GM19193 (cell line): ENCODE measurements around the gene BAIAP2L1.

Experiments used
- POLR2A ChIP-seq: IDR thresholded peaks from 4 replicates; pipeline ENCODE4 v1.6.1; 2011; ENCODE audit not compliant: insufficient read depth, insufficient read length; ENCODE audit errors: extremely low read depth

The BAIAP2L1 gene

DNA sequence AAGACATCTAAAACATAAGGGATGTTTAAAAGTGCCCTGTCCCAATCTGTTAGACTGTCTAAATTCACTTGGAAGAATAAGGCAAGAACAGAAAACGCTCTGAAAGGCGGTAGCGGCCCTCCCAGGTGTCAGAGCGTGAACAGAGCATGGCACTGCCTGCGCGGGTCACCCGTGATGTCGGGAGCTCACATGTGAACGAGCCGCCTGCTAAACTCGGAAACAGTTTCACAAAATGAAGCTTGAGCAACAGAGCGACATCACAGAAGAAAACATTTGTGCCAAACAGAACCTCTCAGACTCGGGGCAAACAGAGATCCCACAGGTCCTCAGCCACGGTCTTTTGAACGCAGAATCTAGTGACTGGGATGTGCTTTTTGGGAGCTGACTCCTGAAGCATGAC, 106.6 kb downstream of the BAIAP2L1 start:
- TF ChIP-seq POLR2A, result no peak

DNA sequence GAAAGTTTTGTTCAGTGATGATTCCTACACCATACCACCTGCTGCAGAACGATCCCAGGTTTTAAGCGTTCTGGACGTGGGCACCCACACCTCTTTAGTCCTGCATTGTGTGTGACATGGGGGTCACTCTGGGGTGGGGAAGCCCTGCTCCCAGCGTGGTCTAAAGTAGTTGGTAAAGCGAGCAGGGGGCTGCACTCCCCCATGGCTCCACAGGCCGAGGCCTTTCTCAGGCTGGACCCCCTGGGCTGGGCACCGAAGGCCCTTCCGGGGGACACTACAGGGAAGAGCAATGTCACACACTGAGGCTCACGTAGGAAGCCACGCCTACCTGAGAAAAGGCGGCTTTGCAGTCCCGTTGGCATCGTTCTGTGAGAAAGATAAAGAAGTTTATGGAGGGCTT, 107.1 kb downstream of the BAIAP2L1 start:
- TF ChIP-seq POLR2A, result no peak

DNA sequence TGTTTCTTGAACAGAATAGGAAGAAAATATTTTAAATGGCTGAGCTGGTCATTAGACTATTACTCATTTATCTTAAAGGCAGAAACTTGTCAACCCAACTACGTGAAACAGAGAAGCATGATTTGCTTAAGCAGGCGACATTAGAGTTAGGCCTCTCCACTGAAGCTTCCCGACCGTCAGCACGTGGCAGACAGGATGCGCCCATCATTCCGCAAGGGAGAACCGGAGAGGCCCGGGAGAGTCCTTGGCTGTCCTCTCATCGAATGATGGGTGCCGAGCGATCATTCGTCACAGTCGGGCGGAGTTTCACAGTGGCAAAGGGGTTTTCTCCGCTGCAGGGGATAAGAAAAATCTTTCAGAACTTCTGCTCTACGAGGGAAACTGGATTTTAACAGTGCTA, 107.6 kb downstream of the BAIAP2L1 start:
- no peak for TF ChIP-seq POLR2A

DNA sequence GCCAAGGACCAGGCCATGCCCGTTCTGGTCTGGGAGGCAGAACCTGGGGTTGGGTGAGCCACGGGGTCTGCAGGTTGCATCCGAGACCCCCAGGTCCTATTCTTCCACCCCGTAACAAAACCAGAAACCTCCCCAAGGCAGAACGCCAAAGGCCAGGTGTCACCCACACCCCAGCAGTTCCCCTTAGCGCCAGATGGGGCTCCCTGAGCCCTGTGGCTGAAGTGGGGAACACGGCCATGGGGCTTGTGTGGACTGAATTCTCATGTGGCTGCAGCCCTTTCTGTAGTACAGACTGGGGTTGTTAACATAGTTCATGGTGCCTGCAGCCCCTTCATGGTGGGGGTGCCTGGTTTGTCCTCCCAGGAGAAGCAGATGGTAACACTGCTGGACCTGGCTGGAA, 109.2 kb downstream of the BAIAP2L1 start:
- no peak for TF ChIP-seq POLR2A

DNA sequence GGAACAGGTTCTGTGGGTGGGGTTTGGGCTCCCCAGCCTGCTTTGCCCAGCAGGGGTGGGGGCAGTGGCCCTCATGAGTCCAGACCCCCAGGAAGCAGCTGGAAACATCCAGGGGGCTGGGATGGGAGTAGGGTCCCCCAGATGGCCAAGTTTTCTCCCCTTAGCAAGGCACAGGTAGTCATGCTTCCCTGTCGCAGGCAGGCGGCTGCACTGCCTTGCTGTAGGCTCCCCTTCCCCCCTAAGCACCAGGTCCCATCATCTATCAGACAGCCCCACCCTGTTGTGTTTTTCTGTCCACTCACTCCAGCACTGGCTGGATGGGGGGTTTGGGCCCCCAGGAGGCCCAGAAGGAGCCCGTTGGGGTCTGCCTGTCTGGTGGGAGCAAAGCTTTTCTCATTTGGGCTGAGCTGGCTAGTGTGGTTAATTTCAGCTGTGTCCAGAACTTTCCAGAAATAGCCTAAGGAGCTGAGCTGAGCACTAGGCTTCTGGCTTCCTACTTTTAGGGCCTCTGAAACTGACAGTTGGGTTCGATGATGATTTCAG, 111.5 kb downstream of the BAIAP2L1 start:
- no peak for TF ChIP-seq POLR2A

DNA sequence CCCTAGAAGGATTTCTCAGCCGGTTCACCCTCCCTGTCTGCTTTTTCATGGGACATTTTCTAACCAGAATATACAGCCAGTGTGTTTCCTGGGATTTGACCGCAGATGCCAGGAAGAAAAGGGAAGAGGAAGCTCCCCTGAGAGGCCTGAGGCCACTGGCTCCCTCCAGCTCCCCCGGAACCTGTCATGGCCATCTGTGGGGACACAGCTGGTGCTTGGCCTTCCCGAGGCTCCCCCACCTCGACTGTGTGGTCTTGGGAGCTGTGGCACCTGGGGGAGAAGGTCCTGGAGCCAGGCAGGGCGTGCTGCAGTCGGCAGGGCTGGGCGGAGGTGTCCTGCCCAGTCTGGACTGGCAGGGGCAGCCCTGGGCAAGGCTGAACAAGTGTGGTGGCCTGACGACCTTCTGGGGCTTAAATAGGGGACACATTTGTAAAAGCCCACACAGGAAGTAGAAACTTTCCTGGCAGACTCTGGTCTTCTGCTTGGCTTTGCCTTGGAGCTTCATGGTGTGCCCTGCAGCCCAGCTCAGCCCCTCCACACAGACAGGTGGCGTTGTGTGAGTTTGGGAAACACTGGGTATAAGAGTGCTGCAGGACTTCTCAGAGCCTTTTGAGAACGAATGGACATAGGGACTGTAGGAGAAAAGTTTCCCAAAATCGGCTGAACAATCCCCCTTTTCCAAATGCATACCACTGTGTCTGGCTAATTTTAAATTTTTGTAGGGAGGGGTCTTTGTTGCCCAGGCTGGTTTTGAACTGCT, 112.6 kb downstream of the BAIAP2L1 start:
- no peak for TF ChIP-seq POLR2A

DNA sequence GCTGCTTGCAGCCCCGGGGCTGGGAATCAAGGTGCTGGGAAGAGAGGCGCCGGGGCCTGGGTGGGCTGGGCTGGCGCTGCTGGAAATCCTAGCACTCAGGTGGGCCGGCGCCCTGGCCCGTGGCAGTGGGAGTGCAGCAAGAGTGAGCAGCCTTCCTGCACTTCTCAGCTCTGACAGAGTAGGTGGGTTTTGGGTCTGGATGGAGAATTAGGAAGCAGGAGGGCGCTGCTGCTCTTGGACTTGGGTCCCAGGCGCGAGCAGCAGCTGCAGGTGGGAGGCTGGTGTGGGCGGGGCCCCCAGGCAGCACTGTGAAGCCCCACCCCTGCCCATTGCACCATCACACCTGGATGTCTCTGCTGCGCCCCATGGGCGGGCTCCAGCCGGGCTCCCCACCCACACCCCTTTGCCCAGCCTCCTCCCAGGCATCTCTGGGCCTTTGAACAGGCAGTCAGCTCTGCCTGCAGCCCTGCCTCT, 113.4 kb downstream of the BAIAP2L1 start:
- TF ChIP-seq POLR2A, result no peak

DNA sequence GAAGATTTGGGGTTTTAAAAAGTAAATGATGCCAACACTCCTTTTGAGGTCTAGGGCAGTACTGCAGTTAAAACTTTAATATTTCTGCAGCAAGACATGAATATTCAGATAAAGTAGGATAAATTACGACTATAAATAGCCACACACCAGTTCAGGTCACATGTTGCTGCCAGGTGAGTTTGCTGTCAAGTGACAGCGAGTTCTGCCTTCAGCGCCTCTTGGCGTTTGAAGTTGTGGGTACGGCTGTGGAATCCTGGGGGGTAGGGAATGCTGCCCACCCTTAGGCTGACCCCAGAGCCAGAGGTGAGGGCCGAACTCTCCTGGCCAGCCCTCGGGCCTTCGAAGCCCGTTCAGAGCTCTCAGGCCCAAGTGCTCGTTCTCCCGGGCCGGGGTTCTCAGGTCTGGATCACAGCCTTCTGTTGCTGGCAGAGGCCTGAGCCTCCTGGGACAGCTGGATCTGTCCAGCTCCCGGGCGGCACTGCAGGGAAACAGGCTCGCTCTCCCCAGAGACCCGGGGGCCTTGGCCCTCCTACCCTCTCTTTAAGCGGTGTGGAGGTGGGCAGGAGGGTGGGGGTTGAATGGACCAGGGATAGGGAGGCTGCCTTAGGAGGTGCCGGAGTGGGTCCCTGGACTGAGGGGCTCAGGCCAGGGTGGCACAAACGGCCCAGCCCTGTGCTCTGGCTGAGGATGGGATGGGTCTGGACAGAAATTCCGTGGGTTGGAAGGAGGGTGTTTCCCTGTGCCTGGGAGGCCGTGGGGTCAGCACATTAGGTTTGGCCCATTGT, 114.0 kb downstream of the BAIAP2L1 start:
- no peak for TF ChIP-seq POLR2A

DNA sequence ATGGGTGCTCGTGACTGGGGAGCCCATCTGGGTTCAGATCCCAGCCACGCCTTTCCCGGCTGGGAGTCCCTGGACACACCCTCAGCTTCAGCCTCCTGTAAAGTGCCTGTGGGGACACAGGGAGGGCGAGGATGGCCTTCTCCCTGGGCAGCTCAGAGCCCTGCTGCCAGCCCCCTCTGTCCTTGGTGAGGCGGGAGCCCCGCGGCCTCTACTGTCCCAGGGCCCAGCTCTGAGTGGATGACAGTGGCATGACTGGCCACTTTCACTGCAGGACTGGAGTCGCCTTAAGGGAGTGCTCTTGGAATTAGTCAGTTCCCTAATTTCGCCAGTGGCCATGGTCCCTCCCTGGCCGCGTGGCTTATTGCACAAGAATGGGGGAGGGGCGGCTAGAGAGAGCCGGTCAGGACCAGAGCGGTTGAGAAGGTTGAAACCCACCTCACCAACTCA, 114.8 kb downstream of the BAIAP2L1 start:
- no peak for TF ChIP-seq POLR2A

DNA sequence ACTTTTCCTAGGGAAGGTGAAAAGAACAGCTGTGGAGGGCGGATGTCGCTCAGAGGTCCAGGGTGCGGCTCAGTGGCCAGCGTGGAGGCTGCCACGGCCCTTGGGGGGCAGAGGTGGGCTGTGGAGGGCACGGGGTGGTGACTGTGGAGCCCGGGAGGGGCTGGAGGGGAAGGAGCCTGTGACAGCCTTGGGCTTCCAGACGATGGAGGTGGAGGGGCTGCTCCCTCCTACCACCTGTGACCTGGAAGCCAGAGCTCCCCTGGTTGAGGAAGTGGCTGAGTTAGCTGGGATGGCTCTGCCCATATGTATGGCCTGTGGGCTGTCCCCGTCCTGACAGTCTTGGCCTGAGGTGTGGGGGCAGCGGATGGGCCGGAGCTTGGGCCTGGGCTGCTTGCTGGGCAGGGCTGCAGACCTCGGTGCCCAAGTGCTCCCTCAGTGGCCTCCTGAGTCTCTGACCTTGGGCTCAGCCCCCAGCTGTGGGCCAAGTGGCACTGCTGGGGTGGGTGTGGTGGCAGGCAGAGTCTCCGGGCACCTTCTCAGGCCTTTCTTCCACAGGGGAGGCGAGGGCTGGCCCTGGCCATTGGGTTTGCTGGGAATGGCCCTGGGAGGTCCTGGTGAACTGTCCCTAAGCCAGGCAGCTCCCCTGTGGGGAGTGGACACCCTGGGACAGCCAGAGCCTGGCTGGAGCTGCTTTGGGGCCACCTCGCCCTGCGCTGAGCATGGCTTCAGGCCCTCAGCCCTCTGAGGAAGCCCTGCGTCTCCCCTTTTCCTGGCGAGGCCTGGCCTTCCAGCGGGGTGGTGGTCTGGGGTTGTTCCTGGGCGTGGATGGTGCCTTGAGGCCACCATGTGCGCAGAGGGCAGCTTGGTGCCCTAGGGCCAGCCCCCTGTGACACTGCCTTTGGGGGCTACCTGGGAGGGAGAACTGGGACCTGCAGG, 115.5 kb downstream of the BAIAP2L1 start:
- TF ChIP-seq POLR2A, result no peak

DNA sequence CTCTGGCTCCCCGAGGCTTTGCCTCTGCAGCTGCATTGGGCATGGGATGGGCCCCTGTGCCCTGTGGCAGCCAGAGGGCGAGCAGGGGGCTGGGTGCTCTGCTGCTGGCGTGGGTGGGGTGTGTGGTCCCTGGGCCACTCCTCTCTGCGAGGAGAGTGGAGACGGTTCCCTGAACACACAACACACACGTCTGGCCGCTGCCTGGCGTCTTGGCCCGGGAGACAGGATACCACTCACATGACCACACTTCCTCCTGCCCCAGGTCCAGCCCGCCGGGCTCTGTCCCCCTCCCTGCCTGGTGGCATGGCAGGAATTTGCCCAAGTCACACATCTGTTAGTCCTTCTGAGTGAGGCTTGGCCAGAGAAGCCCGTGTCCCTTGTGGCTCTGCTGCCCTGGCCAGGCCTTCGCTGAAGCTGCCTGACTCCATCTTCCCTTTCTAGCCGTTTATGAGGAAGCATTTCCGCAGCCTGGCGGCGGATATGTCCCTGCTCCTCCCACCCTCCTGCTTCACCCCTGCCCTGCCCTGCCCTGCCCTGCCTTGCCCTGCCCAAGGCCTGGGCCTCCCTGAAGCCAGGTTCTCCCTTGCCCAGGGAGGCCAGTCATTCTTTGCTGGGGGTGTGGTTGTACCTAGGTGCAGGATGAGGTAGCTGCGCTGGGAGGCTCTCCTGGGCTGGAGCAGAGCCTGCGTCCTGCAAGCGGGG, 116.4 kb downstream of the BAIAP2L1 start:
- TF ChIP-seq POLR2A, result no peak

DNA sequence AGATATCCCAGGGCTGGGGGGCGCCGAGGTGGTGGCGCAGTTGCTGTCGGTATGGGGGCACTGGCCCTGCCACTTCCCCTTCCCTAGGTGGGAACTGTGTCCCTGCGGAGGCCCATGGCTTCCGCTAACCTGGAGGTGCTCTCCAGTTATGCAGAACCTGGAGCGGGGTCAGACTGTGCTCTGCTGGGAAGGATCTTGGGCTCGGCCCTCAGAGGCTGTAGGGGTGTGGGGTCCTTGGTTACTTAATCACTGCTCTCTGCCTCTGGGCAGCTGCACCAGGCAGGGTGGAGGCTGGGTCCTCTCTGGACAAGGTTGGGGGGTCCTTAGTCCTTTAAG, 117.0 kb downstream of the BAIAP2L1 start:
- TF ChIP-seq POLR2A, result no peak

DNA sequence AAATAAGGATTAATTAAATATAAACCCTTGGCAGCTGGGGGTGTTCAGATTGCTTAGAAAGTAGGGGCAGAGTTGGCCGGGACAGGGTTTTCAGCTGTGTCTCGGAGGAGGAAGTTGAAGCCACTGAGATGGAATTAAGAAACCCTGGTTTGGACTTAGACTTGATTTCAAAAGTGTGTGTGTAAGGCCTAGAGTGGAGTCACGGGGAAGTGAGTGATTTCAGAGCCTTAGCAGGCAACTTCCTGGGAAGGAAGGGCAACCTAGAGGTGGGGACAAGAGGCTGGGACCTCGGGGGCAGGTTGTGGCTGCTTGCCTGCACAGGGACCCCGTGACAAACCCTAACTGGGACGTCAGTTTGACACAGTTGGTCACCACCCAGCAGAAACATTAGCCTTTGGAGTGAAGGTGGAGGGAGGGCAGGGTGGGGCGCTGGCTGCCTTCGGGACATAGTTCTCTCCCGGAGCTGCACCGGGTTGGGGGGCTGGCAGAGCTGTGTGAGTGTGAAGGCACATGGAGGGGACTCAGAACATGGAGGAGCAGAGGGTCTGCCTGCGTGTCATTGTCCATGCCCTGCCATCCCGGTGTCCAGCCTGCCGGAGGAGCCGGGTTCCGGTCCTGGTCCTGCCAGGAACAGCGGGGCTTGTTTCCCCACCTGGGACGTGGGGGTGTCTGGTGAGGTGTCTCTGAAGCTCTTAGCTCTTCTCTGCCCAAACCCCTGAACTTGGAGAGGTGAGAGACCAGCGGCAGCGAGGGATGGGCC, 117.6 kb downstream of the BAIAP2L1 start:
- no peak for TF ChIP-seq POLR2A
